GM19351 (cell line): ENCODE data around the gene NVL.
"Not testable (repeated sequence)": the region's sequence is repeated elsewhere in the genome, so short reads cannot be mapped to it uniquely, and the experiment has no call there.

Source experiments
- ATAC-seq: cut with Tn5 transposase; IDR thresholded peaks from one replicate; pipeline ENCODE4 v1.9.1; 2021; ENCODE audit warnings: mild to moderate bottlenecking, moderate library complexity; ENCODE audit not compliant: unreplicated experiment

NVL gene

GRCh38 chr1:224238212-224238611, 91.8 kb downstream of the NVL start:
- no peak for ATAC-seq

- no peak for ATAC-seq
These were observed 92.7 kb downstream of the NVL start for GRCh38 chr1:224237119-224237881.

- ATAC-seq = no peak
These were observed 94.0 kb downstream of the NVL start for GRCh38 chr1:224235813-224236493.

- ATAC-seq = no peak
These were observed 96.0 kb downstream of the NVL start for GRCh38 chr1:224234017-224234416.

GRCh38 chr1:224226849-224227502, 103.0 kb downstream of the NVL start:
- no peak for ATAC-seq

GRCh38 chr1:224223819-224224714, 105.9 kb downstream of the NVL start:
- no peak for ATAC-seq

GRCh38 chr1:224219612-224220059, 110.3 kb downstream of the NVL start:
- ATAC-seq = no peak

- no peak for ATAC-seq
These were observed 110.9 kb downstream of the NVL start for GRCh38 chr1:224219011-224219611.

- no peak for ATAC-seq
These were observed 112.0 kb downstream of the NVL start for GRCh38 chr1:224217655-224218623.

- ATAC-seq = no peak
These were observed 113.6 kb downstream of the NVL start for GRCh38 chr1:224216382-224216781.

- peak; percentile 45 for ATAC-seq
These were observed 116.4 kb downstream of the NVL start for GRCh38 chr1:224213438-224214119.

GRCh38 chr1:224212618-224213061, 117.3 kb downstream of the NVL start:
- ATAC-seq = no peak

- no peak for ATAC-seq
These were observed 118.6 kb downstream of the NVL start for GRCh38 chr1:224211206-224211962.

GRCh38 chr1:224205931-224206538, 123.9 kb downstream of the NVL start:
- ATAC-seq = not testable (repeated sequence)

- no peak for ATAC-seq
These were observed 124.5 kb downstream of the NVL start for GRCh38 chr1:224205438-224205840.

- ATAC-seq = peak; percentile 66
These were observed 126.5 kb downstream of the NVL start for GRCh38 chr1:224203243-224204016.

GRCh38 chr1:224201853-224202252, 128.1 kb downstream of the NVL start:
- no peak for ATAC-seq
